ENCODE data around the gene TMEM53.

The TMEM53 gene

GRCh38 chr1:44693900-44694299, 19.6 kb upstream of the TMEM53 start:
- no peak for DNase-seq (ENCODE audit: extremely low spot score)
- TF ChIP-seq FOXA1 (IDR thresholded peaks at IDR 0.05) = no peak
- TF ChIP-seq L3MBTL2 (conservative IDR thresholded peaks at IDR 0.05) = no peak
- TF ChIP-seq SUZ12 (IDR thresholded peaks at IDR 0.05) = no peak
- no peak for TF ChIP-seq TARDBP (IDR thresholded peaks at IDR 0.05)
- no peak for TF ChIP-seq HDGF (IDR thresholded peaks at IDR 0.05; ENCODE audit: borderline replicate concordance)
- no peak for TF ChIP-seq SP1 (IDR thresholded peaks at IDR 0.05)
- TF ChIP-seq ARNT (IDR thresholded peaks at IDR 0.05) = no peak
- CTCF ChIA-PET = no interaction called here
- POLR2A ChIA-PET = interaction anchor here (1.9 kb wide), 1 partner anchor 20 kb away, joined by 4 read pairs; the partner anchor contains the start of genes ARMH1 and TMEM53

GRCh38 chr1:44693159-44693558, 18.9 kb upstream of the TMEM53 start:
- ChIA-PET POLR2A (interaction anchor here (1.9 kb wide), 1 partner anchor 19 kb away, joined by 4 read pairs; the partner anchor contains the start of genes ARMH1 and TMEM53), CTCF (interaction anchor here (0.5 kb wide), 1 partner anchor 12 kb away, joined by 4 read pairs; no protein-coding TSS in a partner anchor)
- no peak for TF ChIP-seq NFRKB (IDR thresholded peaks at IDR 0.05)
- DNase-seq (ENCODE audit: extremely low spot score) = no peak

GRCh38 chr1:44689447-44689765, 15.1 kb upstream of the TMEM53 start:
- ChIA-PET CTCF (no interaction called here), POLR2A (interaction anchor here (0.8 to 1.1 kb wide), 3 partner anchors 15 to 603 kb away, joined by 3 to 8 read pairs (median 3); partner anchors contain the start of genes ARMH1 and TMEM53)

GRCh38 chr1:44688760-44689446, 14.6 kb upstream of the TMEM53 start:
- no peak for DNase-seq (ENCODE audit: extremely low spot score)
- CTCF ChIA-PET = no interaction called here
- TF ChIP-seq SP1 (IDR thresholded peaks at IDR 0.05) = no peak
- no peak for TF ChIP-seq NFRKB (IDR thresholded peaks at IDR 0.05)
- TF ChIP-seq HDGF (IDR thresholded peaks at IDR 0.05; ENCODE audit: borderline replicate concordance) = no peak
- no peak for TF ChIP-seq ARNT (IDR thresholded peaks at IDR 0.05)
- TF ChIP-seq TARDBP (IDR thresholded peaks at IDR 0.05) = no peak
- no peak for TF ChIP-seq PKNOX1 (IDR thresholded peaks at IDR 0.05)
- TF ChIP-seq L3MBTL2 (conservative IDR thresholded peaks at IDR 0.05) = no peak
- no peak for TF ChIP-seq SUZ12 (IDR thresholded peaks at IDR 0.05)
- no peak for TF ChIP-seq ZNF384 (IDR thresholded peaks at IDR 0.05)
- no peak for TF ChIP-seq CTBP1 (IDR thresholded peaks at IDR 0.05; ENCODE audit: borderline replicate concordance)
- TF ChIP-seq FOXM1 (IDR thresholded peaks at IDR 0.05; ENCODE audit: borderline replicate concordance) = no peak
- no peak for TF ChIP-seq BHLHE40 (IDR thresholded peaks at IDR 0.05; ENCODE audit: borderline replicate concordance)
- TF ChIP-seq LEF1 (IDR thresholded peaks at IDR 0.05; ENCODE audit: borderline replicate concordance) = no peak
- no peak for TF ChIP-seq FOXK2 (IDR thresholded peaks at IDR 0.05)
- no peak for TF ChIP-seq FOXA1 (IDR thresholded peaks at IDR 0.05)
- POLR2A ChIA-PET = interaction anchor here (0.8 to 1.6 kb wide), 4 partner anchors 15 to 603 kb away, joined by 3 to 8 read pairs (median 3); partner anchors contain the start of genes ARMH1 and TMEM53

More at GRCh38 chr1:44689447-44689765, 15.1 kb upstream of the TMEM53 start:
- TF ChIP-seq ELF4 (IDR thresholded peaks at IDR 0.05) = no peak
- no peak for TF ChIP-seq PKNOX1 (IDR thresholded peaks at IDR 0.05)
- TF ChIP-seq CTBP1 (IDR thresholded peaks at IDR 0.05; ENCODE audit: borderline replicate concordance) = no peak
- TF ChIP-seq TARDBP (IDR thresholded peaks at IDR 0.05) = no peak
- no peak for TF ChIP-seq L3MBTL2 (conservative IDR thresholded peaks at IDR 0.05)
- TF ChIP-seq FOXM1 (IDR thresholded peaks at IDR 0.05; ENCODE audit: borderline replicate concordance) = no peak
- no peak for TF ChIP-seq SP1 (IDR thresholded peaks at IDR 0.05)
- no peak for TF ChIP-seq HDGF (IDR thresholded peaks at IDR 0.05; ENCODE audit: borderline replicate concordance)
- TF ChIP-seq SUZ12 (IDR thresholded peaks at IDR 0.05) = no peak
- TF ChIP-seq ARNT (IDR thresholded peaks at IDR 0.05) = no peak
- TF ChIP-seq BHLHE40 (IDR thresholded peaks at IDR 0.05; ENCODE audit: borderline replicate concordance) = no peak
- no peak for TF ChIP-seq LEF1 (IDR thresholded peaks at IDR 0.05; ENCODE audit: borderline replicate concordance)
- TF ChIP-seq NFRKB (IDR thresholded peaks at IDR 0.05) = no peak
- TF ChIP-seq FOXK2 (IDR thresholded peaks at IDR 0.05) = no peak
- TF ChIP-seq FOXA1 (IDR thresholded peaks at IDR 0.05) = no peak
- no peak for TF ChIP-seq ZNF384 (IDR thresholded peaks at IDR 0.05)
- DNase-seq (ENCODE audit: extremely low spot score) = no peak

- DNase-seq (ENCODE audit: extremely low spot score) = no peak
- POLR2A ChIA-PET = no interaction called here
- CTCF ChIA-PET = no interaction called here
- TF ChIP-seq FOXK2 (IDR thresholded peaks at IDR 0.05) (no peak), FOXM1 (IDR thresholded peaks at IDR 0.05; ENCODE audit: borderline replicate concordance) (no peak), ARNT (IDR thresholded peaks at IDR 0.05) (no peak), BHLHE40 (IDR thresholded peaks at IDR 0.05; ENCODE audit: borderline replicate concordance) (no peak), L3MBTL2 (conservative IDR thresholded peaks at IDR 0.05) (no peak), SP1 (IDR thresholded peaks at IDR 0.05) (no peak)
Observed at GRCh38 chr1:44685881-44686280, 11.6 kb upstream of the TMEM53 start.

GRCh38 chr1:44685218-44685617, 10.9 kb upstream of the TMEM53 start:
- CTCF ChIA-PET = no interaction called here
- no peak for DNase-seq (ENCODE audit: extremely low spot score)
- TF ChIP-seq ARNT (IDR thresholded peaks at IDR 0.05) (no peak), ZNF384 (IDR thresholded peaks at IDR 0.05) (no peak), SUZ12 (IDR thresholded peaks at IDR 0.05) (no peak), LEF1 (IDR thresholded peaks at IDR 0.05; ENCODE audit: borderline replicate concordance) (no peak), CTBP1 (IDR thresholded peaks at IDR 0.05; ENCODE audit: borderline replicate concordance) (no peak), TARDBP (IDR thresholded peaks at IDR 0.05) (no peak), BHLHE40 (IDR thresholded peaks at IDR 0.05; ENCODE audit: borderline replicate concordance) (no peak), SP1 (IDR thresholded peaks at IDR 0.05) (no peak), HDGF (IDR thresholded peaks at IDR 0.05; ENCODE audit: borderline replicate concordance) (no peak), L3MBTL2 (conservative IDR thresholded peaks at IDR 0.05) (no peak), PKNOX1 (IDR thresholded peaks at IDR 0.05) (no peak)
- POLR2A ChIA-PET = no interaction called here
